Hepatocyte (in vitro differentiated cells): ENCODE measurements around the gene NRN1L.

Source experiments
- CTCF ChIP-seq: fragments of 200-600 bp; sonication (generic); IDR thresholded peaks from 2 replicates; pipeline ENCODE4 v1.5.1; 2016; ENCODE audit warnings: antibody characterized with exemption, mild to moderate bottlenecking; ENCODE audit not compliant: poor library complexity
- EZH2 ChIP-seq: fragments of 200-600 bp; sonication (generic); IDR thresholded peaks from 2 replicates; pipeline ENCODE4 v1.6.1; 2016; ENCODE audit warnings: antibody characterized with exemption, mild to moderate bottlenecking, borderline replicate concordance
- EZH2phosphoT487 ChIP-seq: fragments of 200-600 bp; sonication (generic); IDR thresholded peaks from one replicate; pipeline ENCODE4 v1.6.1; 2018; ENCODE audit warnings: antibody characterized with exemption, mild to moderate bottlenecking, low read depth, moderate library complexity; ENCODE audit not compliant: unreplicated experiment, severe bottlenecking

DNA sequence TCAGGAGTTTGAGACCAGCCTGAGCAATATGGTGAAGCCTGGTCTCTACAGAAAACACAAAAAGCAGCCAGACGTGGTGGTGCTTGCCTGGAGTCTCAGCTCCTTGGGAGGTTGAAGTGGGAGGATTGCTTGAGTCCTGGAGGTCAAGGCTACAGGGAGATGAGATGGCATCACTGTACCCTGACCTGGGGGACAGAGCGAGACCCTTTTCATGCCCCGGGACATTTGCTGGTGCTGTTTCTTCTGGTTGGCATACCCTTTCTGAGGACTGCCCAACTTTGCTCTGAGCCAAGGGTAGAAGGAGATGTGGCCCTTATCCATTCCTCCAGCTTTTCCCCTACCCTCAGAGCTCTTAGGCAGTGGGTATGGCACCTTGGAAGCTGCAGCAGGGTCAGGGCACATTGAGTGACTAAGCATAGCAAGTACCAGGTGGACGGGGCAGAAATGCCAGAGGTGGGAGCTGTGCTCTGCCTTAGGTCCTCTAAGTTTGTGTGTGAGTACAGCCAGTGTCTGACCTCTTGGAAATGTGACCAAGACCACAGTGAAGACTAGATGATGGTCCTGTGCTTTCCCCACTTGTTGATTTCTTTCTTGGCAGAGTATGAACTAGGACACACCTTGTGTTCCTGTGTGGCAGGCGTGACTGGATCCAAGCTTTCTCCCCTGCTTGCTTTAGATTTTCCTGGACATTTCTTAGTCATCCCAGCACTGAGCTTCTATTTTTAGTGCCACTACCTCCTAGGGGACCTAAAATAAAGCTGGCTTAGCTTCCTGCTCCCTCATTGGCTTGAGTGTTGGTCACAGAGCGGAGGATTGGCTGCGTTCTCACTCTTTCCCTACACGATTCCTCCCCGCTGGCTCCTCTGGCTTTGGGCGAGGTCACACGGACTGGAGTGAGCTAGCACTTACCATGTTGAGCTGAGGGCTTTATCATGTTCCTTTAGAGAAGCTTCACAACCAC is 21.8 kb upstream of the NRN1L start:
- TF ChIP-seq EZH2phosphoT487, result no peak
- no peak for TF ChIP-seq EZH2
- no peak for TF ChIP-seq CTCF
